HPDE6-E6E7 (cell line): Measurements from ENCODE around the gene ITGB1.
"Not testable (repeated sequence)": the region's sequence is repeated elsewhere in the genome, so short reads cannot be mapped to it uniquely, and the experiment has no call there.

Source experiments
- DNase-seq: peaks from one replicate; pipeline ENCODE4 v3.0.0; 2011; ENCODE audit warnings: missing footprints; ENCODE audit errors: extremely low spot score

ITGB1 gene

GRCh38 chr10:32958085-32959005 lies at the start of gene ITGB1:
TSS of gene ITGB1 (minus strand) at chr10:32958230. CDS start at chr10:32935558, 22,672 bp downstream.
- peak; percentile 8 for DNase-seq

DNA sequence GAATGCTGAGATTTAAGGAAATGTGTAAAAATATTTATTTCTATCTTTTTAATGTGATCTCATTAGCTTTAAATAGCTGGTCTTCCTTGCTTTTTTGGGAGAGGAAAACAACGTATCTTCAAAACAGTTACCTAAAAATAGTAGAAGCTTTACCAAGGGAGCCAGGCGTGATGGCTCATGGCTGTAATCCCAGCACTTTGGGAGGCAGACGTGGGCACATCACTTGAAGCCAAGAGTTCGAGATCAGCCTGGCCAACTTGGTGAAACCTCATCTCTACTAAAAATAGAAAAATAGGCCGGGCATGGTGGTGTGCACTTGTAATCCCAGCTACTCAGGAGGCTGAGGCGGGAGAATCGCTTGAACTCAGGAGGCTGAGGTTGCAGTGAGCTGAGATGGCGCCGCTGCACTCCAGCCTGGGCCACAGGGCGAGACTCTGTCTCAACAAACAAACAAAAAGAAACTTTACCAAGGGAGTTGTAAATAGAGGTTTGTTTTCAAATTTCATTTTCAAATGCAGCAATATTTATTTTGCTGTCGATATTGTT lies 48.4 kb upstream of the ITGB1 start:
- no peak for DNase-seq

DNA sequence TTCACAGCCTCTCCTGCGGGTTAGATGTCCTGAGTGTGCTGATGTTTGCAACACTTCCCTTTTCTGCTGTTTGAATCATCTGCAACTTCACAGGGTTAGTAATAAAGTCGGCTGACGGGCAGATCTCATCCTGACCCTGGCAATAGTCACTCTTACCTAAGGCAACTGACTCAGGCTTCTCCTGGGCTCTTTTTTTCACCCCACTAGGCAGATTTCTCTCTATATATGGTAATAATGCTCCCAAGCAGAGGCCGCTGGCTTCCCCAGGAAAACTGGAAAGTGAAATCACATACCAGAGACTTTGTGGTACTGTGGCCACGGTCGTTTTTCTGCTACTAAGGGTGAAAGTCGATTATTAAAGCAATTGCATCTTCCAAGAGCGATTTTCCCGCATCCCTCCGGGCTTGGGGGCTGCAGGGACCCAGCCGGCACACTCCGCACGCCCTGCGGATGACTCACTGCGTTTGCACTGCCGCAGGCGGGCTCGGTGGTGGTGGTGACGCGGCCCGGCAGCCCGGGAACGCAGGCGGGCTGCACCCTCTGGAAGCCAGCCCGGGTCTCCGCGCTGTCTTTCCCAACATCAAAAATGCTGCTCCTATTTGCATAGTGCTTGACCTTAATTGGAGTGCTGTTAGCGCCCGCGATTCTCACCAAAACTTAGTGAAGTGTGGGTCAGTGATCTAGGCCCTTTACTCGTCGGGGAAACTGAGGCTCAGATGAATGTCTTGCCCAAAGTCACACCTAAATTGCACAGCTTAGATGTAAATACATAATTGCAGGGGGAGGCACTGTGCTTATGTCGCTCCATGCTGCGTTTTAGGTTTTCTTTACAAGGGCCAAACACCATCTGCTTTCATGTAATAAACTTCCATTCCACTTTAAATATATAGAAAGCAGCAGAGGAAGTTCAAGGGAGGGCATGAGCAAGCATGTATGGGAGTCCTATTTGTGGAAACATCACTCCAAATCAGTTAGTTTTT lies 47.6 kb upstream of the ITGB1 start:
- DNase-seq = no peak

DNA sequence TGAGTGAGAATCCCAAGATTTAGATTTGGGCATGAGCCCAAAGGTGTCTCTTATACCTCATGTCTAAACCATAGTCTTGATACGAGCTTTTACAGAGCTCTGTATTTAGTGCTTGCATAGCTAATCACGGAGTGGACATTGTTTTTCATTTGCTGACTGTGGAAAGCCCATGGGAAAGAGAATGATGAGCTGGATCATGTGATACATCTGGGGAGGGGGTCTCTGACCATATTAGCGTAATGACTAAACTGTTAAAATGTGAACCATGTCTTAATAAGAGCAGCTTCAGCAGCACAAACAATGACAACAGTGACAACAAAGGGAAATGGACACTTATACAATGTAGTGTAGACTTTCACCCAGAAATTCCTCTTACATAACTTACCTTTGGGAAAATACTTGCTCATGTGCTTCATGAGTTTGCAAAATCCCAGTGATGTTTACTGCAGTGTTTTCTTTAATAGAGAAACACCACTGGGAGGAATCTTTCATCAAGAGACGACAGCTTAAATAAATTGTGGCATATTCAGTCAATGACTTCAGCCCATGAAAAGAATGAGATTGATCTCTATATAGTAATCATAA lies 44.0 kb upstream of the ITGB1 start:
- DNase-seq = no peak

DNA sequence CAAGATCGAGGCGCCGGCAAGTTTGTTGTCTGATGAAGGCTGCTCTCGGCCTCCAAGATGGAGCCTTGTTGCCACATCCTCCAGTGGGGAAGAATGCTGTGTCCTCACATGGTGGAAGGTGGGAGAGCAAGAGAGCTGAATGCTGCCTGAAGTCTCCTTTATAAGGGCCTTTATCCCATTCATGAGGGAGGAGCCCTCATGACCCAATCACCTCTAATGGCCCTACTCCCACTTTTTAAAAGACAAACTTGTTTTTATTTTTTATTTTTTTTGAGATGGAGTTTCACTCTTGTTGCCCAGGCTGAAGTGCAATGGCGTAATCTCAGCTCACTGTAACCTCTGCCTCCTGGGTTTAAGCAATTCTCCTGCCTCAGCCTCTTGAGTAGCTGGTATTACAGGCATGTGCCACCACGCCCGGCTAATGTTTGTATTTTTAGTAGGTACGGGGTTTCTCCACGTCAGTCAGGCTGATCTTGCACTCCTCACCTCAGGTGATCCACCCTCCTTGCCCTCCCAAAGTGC lies 40.1 kb upstream of the ITGB1 start:
- not testable (repeated sequence) for DNase-seq

- no peak for DNase-seq
These were observed 37.7 kb upstream of the ITGB1 start for GRCh38 chr10:32995751-32996150.

GRCh38 chr10:32995066-32995622 lies 37.1 kb upstream of the ITGB1 start:
- no peak for DNase-seq

DNA sequence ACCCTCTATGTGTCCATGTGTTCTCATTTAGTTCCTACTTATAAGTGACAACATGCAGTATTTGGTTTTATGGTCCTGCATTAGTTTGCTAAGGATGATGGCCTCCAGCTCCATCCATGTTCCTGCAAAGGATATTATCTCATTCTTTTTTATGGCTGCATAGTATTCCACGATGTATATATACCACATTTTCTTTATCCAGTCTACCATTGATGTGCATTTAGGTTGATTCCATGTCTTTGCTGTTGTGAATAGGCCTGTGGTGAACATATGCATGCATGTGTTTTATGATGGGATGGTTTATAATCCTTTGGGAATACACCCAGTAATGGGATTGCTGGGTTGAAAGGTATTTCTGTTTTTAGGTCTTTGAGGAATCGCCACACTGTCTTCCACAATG lies 36.6 kb upstream of the ITGB1 start:
- not testable (repeated sequence) for DNase-seq

DNA sequence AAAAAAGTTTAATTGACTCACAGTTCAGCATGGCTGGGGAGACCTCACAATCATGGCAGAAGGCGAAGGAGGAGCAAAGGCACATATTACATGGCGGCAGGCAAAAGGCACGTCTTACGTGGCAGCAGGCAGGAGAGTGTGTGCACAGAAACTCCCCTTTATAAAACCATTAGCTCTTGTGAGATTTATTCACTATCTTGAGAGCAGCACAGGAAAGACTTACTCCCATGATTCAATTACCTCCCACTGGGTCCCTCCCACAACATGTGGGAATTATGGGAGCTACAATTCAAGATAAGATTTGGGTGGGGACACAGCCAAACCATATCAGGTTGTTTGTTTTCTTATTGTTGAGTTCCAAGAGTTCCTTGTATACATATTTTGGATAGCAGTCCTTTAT lies 34.3 kb upstream of the ITGB1 start:
- DNase-seq = not testable (repeated sequence)

DNA sequence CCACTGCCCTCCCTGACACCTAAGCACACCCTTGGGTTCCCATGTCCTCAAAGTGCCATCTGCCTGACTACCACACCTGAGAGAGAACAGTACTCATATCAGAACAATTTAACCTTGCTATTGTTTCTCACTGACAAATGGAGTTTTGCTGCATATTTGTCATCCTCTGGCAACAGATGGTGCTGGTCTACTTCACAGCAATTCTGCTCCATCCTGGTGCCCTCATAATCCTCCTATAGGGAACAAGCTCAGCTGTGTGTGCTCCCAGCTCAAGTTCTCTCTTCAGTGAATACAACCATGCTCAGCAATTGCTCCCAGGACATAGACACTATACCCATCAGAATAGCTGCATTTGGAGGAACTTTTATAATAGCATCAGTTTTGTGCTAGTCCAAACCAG lies 32.8 kb upstream of the ITGB1 start:
- DNase-seq = no peak

- DNase-seq = no peak
These were observed 30.6 kb upstream of the ITGB1 start for GRCh38 chr10:32988604-32989003.

DNA sequence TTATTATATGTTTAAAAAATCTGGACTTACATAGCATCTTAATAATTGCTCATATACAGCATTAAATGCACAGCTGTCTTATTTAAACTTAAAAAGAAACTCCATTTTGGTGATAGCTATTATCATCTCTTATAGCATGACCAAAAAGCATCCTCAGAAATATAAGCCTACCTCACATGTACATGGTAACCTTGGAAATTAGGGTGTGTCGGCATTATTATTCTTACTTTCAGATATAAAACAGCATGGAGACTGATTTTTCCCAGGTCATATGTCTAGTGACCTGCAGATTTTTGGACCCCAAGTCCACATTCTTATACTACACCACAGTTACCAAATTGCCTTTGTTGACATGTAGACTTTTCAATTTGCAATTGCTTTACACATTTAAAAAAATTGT lies 29.1 kb upstream of the ITGB1 start:
- DNase-seq = no peak

GRCh38 chr10:32985775-32986350 lies 27.8 kb upstream of the ITGB1 start:
- no peak for DNase-seq

DNA sequence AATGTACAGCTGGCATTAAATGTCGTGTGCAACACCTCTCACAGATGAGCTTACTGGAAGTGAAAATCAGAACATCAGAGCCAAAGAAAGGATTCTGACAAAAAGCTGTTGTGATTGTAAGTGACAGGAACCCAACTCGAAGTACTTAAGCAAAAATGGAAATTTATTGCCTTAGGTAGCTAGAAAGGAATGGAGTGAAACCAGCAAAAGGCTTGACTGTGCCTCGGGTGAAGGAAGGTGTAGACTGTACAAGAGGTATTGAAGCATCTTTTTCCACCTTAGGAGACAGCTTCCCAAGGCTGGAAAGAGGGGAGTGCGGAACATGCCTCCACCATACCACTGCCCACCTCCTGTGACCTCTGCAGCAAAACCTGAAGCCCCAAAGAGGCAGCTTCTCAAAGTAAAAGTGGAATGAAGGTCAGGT lies 27.3 kb upstream of the ITGB1 start:
- no peak for DNase-seq

DNA sequence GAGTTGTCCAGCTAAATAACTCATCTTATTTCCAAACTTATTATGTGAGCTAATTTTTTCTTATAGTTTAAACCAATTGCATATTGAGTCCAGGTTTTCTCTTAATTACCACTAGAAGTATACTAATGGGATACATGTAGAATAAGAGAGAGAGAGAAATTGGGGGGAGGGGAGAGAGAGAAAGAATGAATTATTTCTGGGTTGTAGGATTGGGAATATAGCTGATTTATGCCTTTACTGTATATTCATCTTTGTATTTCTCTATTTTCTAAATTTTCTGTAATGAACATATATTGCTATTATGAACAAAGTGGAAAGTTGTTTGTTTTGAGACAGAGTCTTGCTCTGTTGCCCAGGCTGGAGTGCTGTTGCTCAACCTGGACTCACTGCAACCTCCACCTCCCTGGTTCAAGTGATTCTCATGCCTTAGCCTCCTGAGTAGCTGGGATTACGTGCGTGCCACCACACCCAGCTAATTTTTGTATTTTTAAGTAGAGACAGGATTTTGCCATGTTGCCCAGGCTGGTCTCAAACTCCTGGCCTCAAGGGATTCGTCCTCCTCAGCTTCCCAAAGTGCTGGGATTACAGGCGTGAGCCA lies 26.1 kb upstream of the ITGB1 start:
- no peak for DNase-seq

GRCh38 chr10:32982911-32983909 lies 25.2 kb upstream of the ITGB1 start:
- DNase-seq = peak; percentile 38

DNA sequence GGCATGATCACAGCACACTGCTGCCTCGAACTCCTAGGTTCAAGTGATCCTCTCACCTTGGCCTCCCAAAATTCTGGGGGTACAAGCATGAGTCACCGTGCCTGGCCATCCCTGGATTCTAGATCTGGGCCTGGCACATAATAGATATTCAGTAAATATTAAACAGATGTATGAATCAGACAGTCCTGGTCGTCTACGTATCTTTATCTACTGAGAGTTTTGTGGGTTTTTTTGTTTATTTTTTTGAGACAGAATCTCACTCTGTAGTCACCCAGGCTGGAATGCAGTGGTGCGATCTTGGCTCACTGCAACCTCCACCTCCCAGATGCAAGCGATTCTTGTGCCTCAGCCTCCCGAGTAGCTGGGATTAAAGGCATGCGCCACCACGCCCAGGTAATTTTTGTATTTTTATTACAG lies 24.3 kb upstream of the ITGB1 start:
- no peak for DNase-seq

- DNase-seq = no peak
These were observed 23.7 kb upstream of the ITGB1 start for GRCh38 chr10:32981760-32982159.
